ENCODE results near the gene FRMD4A. TPM values are rescaled to one million over a fixed set of nuclear protein-coding genes. Genes with fewer than 3 reads are reported as not detected.

FRMD4A gene
- total RNA-seq, 6 donors from 2014 or later: 22.3 to 114 (median 52.3) TPM

DNA sequence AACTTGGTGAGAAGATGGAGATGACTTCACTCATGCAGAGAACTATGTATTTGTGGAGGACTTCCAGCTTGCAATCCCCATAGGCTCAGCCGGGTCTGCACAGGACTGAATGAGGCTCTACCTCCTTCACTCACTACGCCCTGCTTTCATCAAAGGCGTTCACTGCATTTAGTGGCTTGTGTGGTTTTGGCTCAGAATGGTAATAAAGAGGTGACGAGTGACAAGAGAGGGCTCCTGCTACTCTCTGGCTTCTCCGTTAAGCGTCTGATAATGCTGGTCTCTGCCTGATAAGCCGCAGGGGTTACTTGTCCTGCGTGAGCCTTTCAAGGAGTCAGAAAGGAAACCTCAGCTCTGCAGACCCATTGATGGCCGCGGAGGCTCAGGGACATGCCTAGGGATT lies 400.6 kb downstream of the FRMD4A start:
- 36 to 71% methylated on average over 10 of the region's 10 CpGs for WGBS, 2 donors
- Histone ChIP-seq H3K4me3 (no peak overlapping the region), H3K9me3 (no peaks in the 10 kb centered on the region), H3K4me1 (no peaks in the 10 kb centered on the region), H3K36me3 (no peaks in the 10 kb centered on the region), H3K27me3 (no peaks in the 10 kb centered on the region), H3K27ac (no peak overlapping the region)
- no peak for DNase-seq
- peak in 1 of 2 donors; percentile 78 for ATAC-seq (ENCODE audit: low FRiP score in 2 of 2)
- TF ChIP-seq, protein P1, sequence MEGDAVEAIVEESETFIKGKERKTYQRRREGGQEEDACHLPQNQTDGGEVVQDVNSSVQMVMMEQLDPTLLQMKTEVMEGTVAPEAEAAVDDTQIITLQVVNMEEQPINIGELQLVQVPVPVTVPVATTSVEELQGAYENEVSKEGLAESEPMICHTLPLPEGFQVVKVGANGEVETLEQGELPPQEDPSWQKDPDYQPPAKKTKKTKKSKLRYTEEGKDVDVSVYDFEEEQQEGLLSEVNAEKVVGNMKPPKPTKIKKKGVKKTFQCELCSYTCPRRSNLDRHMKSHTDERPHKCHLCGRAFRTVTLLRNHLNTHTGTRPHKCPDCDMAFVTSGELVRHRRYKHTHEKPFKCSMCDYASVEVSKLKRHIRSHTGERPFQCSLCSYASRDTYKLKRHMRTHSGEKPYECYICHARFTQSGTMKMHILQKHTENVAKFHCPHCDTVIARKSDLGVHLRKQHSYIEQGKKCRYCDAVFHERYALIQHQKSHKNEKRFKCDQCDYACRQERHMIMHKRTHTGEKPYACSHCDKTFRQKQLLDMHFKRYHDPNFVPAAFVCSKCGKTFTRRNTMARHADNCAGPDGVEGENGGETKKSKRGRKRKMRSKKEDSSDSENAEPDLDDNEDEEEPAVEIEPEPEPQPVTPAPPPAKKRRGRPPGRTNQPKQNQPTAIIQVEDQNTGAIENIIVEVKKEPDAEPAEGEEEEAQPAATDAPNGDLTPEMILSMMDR (IDR thresholded peaks at IDR 0.05): no peak
- TF ChIP-seq EP300 (IDR thresholded peaks at IDR 0.05) (no peak), POLR2A (IDR thresholded peaks at IDR 0.05) (no peak), POLR2AphosphoS5 (IDR thresholded peaks at IDR 0.05) (no peak)

GRCh38 chr10:13928451-13928850 lies 402.3 kb downstream of the FRMD4A start:
- DNase-seq (peak in 1 of 2 donors; percentile 10), ATAC-seq (ENCODE audit: low FRiP score in 2 of 2) (no peak)
- Histone ChIP-seq H3K27ac (no peak overlapping the region), H3K27me3 (no peaks in the 10 kb centered on the region), H3K4me3 (no peak overlapping the region), H3K4me1 (no peaks in the 10 kb centered on the region), H3K36me3 (no peaks in the 10 kb centered on the region), H3K9me3 (no peaks in the 10 kb centered on the region)
- TF ChIP-seq POLR2A (IDR thresholded peaks at IDR 0.05) (no peak), EP300 (IDR thresholded peaks at IDR 0.05) (no peak), POLR2AphosphoS5 (IDR thresholded peaks at IDR 0.05) (no peak)
- TF ChIP-seq, protein P1 (IDR thresholded peaks at IDR 0.05): no peak
- 56 to 59% methylated on average over 3 of the region's 3 CpGs for WGBS, 2 donors

GRCh38 chr10:13925971-13926780 lies 404.5 kb downstream of the FRMD4A start:
- H3K9me3 ChIP-seq: no peaks in the 10 kb centered on the region
- no peak overlapping the region for H3K27ac ChIP-seq
- no peaks in the 10 kb centered on the region for H3K36me3 ChIP-seq
- WGBS, 2 donors: 55 to 72% methylated on average over 5 of the region's 5 CpGs
- no peak overlapping the region for H3K4me3 ChIP-seq
- H3K27me3 ChIP-seq: no peaks in the 10 kb centered on the region
- TF ChIP-seq, protein P1 (IDR thresholded peaks at IDR 0.05): no peak
- TF ChIP-seq EP300 (IDR thresholded peaks at IDR 0.05): no peak
- no peak for TF ChIP-seq POLR2AphosphoS5 (IDR thresholded peaks at IDR 0.05)
- TF ChIP-seq POLR2A (IDR thresholded peaks at IDR 0.05): no peak
- H3K4me1 ChIP-seq: no peaks in the 10 kb centered on the region
- ATAC-seq (ENCODE audit: low FRiP score in 2 of 2): no peak
- DNase-seq: no peak

DNA sequence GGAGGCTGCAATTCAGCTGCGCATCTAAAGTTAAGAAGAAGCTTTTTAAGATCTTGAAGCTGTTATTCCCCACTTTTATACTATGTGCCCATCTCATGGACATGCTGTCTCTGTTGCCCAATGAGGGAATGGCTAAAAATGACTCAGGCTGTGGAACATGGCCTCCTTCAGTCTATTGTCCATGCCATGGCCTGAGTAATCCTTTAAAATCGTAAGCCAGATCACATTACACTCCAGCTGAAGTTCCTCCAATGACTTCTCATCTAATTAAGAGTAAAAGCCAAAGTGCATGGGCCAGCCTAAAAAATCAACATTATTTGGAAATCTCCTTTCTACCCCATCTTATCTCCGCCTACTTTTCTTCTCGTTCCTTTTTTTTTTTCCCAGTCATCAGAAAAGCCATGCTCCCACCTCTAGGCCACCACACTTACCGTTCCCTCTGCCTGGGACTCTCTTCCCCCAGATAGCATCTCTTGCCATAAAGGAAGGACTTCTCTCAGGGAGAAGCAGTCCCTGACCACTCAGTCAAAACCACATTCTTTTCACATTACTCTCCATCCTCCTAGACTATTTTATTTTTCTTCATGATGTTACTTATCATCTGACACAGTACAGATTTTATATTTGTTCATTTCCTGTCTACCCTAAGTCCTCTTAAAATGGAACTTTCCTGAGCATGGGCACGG lies 406.5 kb downstream of the FRMD4A start:
- ATAC-seq (ENCODE audit: low FRiP score in 2 of 2) (peak; percentile 70 to 89), DNase-seq (no peak)
- WGBS, 2 donors: 63 to 69% methylated on average over 6 of the region's 6 CpGs
- Histone ChIP-seq H3K36me3 (no peaks in the 10 kb centered on the region), H3K4me1 (peaks cover 0 to 3% (median 0%) of the 10 kb centered on the region in 4 donors), H3K4me3 (no peak overlapping the region), H3K27ac (peak overlapping the region in 3 of 4 donors; percentile 13 to 68 (median 55)), H3K9me3 (no peaks in the 10 kb centered on the region), H3K27me3 (no peaks in the 10 kb centered on the region)
- TF ChIP-seq, protein P1 (IDR thresholded peaks at IDR 0.05): no peak
- TF ChIP-seq POLR2A (IDR thresholded peaks at IDR 0.05): no peak

Data from upper lobe of left lung (tissue), 6 donors.